Peyer's patch (tissue), 4 donors: ENCODE measurements around the gene NBEAL2. TPM values are rescaled to one million over a fixed set of nuclear protein-coding genes. Genes with fewer than 3 reads are reported as not detected.
A peak's percentile ranks its signal among the peaks of the same experiment; 100 is the strongest.

Experiments
- DNase-seq, 3 donors: peaks; one replicate each; pipeline ENCODE4 v3.0.0-alpha.2; 2017 to 2019
- H3K27ac ChIP-seq, 4 donors: fragments of 200-600 bp; sonication (generic); one replicate each; pipeline ENCODE4 v1.5.1; 2016 to 2019
- H3K27me3 ChIP-seq, 2 donors: fragments of 200-600 bp; sonication (generic); one replicate each; pipeline ENCODE4 v1.5.1; 2019
- H3K36me3 ChIP-seq, 3 donors: fragments of 200-600 bp; sonication (generic); one replicate each; pipeline ENCODE4 v1.5.1; 2016 to 2019
- H3K4me1 ChIP-seq, 4 donors: fragments of 200-600 bp; sonication (generic); one replicate each; pipeline ENCODE4 v1.5.1; 2016 to 2019
- H3K4me3 ChIP-seq, 4 donors: fragments of 200-600 bp; sonication (generic); 1 replicate in 3 of 4; 2 replicates in 1 of 4; pipeline ENCODE4 v1.5.1; 2016 to 2019; ENCODE audit warnings: mild to moderate bottlenecking in 1 of 4
- H3K9me3 ChIP-seq, 4 donors: fragments of 200-600 bp; sonication (generic); one replicate each; pipeline ENCODE4 v1.5.1; 2016 to 2019; ENCODE audit warnings: mild to moderate bottlenecking in 1 of 4
- POLR2A ChIP-seq, 2 donors: fragments of 450-650 bp; IDR thresholded peaks; one replicate each; pipeline ENCODE4 v1.5.1; 2017; ENCODE audit warnings: antibody characterized with exemption in 2 of 2, mild to moderate bottlenecking in 2 of 2, moderate library complexity in 2 of 2
- total RNA-seq, 4 donors: library from RNA; depleted of rRNA; stranded (reverse); fragments of >200 nt; gene quantifications; one replicate each; pipeline ENCODE4 v1.1.0, GENCODE V29; 2016
- TF ChIP-seq, protein P1 (sequence below), 6 experiments: fragments of 450-650 bp in 4 of 6; fragments of 200-600 bp in 2 of 6; sonication (generic) in 1 of 6; IDR thresholded peaks; one replicate each; pipeline ENCODE4 v1.5.1; 2017 to 2019; ENCODE audit warnings: antibody characterized with exemption in 6 of 6, mild to moderate bottlenecking in 3 of 6, moderate library complexity in 1 of 6

NBEAL2 gene
- total RNA-seq, 4 donors from 2014 or later: 111 to 304 (median 229) TPM

DNA sequence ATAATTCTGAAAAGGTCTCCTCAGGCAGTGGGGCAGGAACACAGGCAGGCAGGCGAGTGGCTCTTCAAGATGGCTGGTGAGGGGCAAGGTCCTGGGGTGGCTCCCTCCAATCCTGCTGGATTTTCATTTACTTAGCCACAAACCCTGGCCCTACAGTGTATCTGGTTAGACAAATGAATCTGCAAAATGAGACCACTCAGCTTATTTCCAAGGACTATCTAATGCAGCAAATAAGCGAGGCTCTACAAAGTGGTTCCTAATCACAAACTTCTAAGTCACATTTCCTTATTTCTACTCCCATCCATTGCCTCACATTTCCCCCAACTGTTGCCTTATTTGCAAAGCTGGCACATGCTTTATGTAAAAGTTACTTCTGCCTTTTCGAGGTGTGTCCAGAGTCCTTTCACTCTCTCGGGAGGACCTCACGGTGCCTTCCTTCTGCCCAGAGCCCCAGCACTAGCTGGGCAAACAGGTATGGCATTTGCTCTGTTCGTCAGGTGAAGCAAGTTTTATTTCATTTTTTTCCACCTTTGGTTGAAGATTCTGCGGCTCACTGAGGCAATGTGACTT is 43.4 kb upstream of the NBEAL2 start:
- Histone ChIP-seq H3K27ac (peak overlapping the region in 3 of 4 donors; percentile 50 to 79 (median 77)), H3K4me1 (peaks cover 23 to 85% (median 35%) of the 10 kb centered on the region in 4 donors), H3K27me3 (no peaks in the 10 kb centered on the region), H3K9me3 (no peaks in the 10 kb centered on the region), H3K36me3 (peaks cover 0 to 29% (median 0%) of the 10 kb centered on the region in 3 donors), H3K4me3 (no peak overlapping the region)
- DNase-seq: peak in 1 of 3 donors; percentile 45
- TF ChIP-seq, protein P1, sequence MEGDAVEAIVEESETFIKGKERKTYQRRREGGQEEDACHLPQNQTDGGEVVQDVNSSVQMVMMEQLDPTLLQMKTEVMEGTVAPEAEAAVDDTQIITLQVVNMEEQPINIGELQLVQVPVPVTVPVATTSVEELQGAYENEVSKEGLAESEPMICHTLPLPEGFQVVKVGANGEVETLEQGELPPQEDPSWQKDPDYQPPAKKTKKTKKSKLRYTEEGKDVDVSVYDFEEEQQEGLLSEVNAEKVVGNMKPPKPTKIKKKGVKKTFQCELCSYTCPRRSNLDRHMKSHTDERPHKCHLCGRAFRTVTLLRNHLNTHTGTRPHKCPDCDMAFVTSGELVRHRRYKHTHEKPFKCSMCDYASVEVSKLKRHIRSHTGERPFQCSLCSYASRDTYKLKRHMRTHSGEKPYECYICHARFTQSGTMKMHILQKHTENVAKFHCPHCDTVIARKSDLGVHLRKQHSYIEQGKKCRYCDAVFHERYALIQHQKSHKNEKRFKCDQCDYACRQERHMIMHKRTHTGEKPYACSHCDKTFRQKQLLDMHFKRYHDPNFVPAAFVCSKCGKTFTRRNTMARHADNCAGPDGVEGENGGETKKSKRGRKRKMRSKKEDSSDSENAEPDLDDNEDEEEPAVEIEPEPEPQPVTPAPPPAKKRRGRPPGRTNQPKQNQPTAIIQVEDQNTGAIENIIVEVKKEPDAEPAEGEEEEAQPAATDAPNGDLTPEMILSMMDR (IDR thresholded peaks at IDR 0.05): no peak
- no peak for TF ChIP-seq POLR2A (IDR thresholded peaks at IDR 0.05)

DNA sequence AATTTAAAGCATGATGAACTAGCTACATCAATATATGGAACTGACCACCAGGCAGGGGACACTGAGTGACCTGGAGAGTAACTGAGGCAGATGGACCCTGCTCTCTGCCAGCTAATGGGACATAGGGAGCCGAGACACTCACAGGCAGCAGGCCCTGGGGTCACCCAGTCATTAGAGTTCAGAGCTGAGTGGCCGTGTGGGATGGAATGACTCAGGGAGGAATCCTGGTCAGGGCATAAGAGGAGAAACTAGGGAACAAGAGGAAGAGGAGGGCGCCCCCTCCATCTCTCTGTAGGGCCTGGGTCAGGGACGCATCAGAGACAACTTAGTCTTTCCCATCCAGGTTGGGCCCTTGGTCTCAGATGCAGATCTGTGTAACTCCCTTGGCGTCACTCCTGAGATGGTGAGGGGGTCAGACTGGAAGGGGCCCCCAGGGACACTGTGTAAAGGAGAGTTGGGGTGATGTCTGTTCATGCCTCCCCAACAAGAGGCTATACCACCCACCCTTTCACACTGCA is 42.7 kb upstream of the NBEAL2 start:
- TF ChIP-seq, protein P1 (IDR thresholded peaks at IDR 0.05): no peak
- TF ChIP-seq POLR2A (IDR thresholded peaks at IDR 0.05): no peak
- DNase-seq: peak in 1 of 3 donors; percentile 15
- H3K36me3 ChIP-seq: peaks cover 0 to 29% (median 0%) of the 10 kb centered on the region in 3 donors
- peak overlapping the region in 1 of 4 donors; percentile 77 for H3K27ac ChIP-seq
- H3K9me3 ChIP-seq: no peaks in the 10 kb centered on the region
- H3K4me3 ChIP-seq: no peak overlapping the region
- no peaks in the 10 kb centered on the region for H3K27me3 ChIP-seq
- H3K4me1 ChIP-seq: peaks cover 18 to 84% (median 30%) of the 10 kb centered on the region in 4 donors

DNA sequence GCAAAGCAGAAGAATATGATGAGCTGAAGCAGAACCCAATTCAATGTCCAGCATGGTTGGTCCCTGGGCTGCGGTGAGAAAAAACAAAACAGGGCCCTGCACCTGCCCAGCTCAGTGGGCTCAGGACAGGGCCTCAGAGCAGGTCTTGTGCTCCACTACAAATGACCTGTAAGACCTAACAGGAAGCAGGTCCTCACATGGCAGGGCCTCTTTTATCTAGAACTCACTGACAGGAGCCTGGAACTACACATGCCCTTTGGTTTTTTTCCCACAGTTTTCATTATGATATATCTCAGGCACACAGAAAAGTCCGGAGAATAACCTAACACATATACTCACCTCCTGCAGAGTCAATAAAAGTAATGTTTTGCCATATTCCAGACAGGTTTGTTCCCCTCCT is 41.3 kb upstream of the NBEAL2 start:
- H3K4me3 ChIP-seq: no peak overlapping the region
- H3K9me3 ChIP-seq: no peaks in the 10 kb centered on the region
- no peaks in the 10 kb centered on the region for H3K27me3 ChIP-seq
- peaks cover 6 to 84% (median 21%) of the 10 kb centered on the region in 4 donors for H3K4me1 ChIP-seq
- H3K36me3 ChIP-seq: peaks cover 0 to 29% (median 0%) of the 10 kb centered on the region in 3 donors
- TF ChIP-seq, protein P1 (IDR thresholded peaks at IDR 0.05): no peak
- TF ChIP-seq POLR2A (IDR thresholded peaks at IDR 0.05): no peak
- H3K27ac ChIP-seq: no peak overlapping the region
- peak in 1 of 3 donors; percentile 22 for DNase-seq

DNA sequence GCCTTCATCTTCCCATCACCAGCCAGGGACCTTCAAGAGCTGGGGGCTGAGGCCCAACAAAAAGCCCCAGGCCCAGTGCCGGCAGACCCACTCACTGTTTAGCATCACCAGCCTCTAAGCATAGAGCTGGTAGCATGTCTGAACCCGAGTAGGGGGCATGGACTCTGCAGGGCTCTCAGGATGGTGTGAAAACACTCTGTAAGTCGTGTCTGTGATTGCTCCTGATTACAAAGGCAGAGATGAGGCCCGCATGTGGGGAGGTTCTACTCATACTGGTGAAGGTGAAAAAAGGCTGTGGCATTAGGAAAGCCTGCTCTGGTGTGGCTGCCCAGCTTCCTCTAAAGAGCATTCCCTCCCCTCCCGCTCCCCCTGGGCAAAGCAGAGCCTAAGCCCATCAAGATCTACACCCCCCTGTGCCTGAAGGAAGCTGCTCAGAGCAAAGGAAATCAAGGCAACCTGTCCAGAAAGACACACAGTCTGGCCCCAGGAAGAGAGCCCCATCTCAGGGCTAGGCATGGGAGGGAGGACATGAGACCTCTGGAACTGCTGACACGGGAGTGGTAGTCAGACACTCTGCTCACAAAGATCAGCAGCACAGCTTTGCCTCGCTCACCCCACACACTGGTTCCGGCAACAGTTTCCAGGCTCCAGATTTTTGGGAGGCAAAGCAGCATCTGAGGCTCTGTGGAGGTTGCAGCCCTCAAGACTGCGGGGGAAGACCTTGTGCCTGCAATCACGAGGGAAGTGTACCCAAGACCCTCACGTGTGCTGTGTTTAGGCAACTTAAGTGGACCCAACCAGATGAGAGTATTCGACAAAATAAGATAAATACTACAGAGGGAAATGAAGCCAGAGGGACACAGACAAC is 39.7 kb upstream of the NBEAL2 start:
- Histone ChIP-seq H3K4me1 (peaks cover 3 to 84% (median 20%) of the 10 kb centered on the region in 4 donors), H3K27ac (peak overlapping the region in 2 of 4 donors; percentile 3 to 60), H3K36me3 (peaks cover 0 to 29% (median 0%) of the 10 kb centered on the region in 3 donors), H3K9me3 (no peaks in the 10 kb centered on the region), H3K27me3 (no peaks in the 10 kb centered on the region), H3K4me3 (no peak overlapping the region)
- DNase-seq: peak in 1 of 3 donors; percentile 39
- TF ChIP-seq, protein P1 (IDR thresholded peaks at IDR 0.05): no peak
- TF ChIP-seq POLR2A (IDR thresholded peaks at IDR 0.05): no peak

DNA sequence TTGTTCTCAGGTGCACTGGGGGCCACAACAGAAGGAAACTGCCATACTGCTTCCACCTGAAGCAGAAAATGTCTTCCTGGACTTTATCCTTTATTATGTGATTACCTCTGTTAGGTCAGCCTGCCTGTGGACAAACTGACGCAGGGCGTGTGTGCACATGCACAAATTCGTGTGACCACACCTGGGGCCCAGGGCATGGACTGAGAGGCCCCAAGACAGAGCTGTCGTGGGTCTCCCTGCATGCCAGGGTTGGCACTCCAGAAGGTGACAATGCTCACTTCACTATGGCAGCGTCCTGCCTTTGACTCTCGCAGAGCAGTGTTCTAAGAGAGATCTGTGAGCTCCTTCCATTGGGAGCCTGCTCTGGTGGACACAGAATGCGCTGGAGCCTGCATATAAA is 37.4 kb upstream of the NBEAL2 start:
- TF ChIP-seq POLR2A (IDR thresholded peaks at IDR 0.05): peak in 1 of 2 donors; percentile 37
- TF ChIP-seq, protein P1 (IDR thresholded peaks at IDR 0.05): no peak
- H3K36me3 ChIP-seq: peaks cover 0 to 29% (median 0%) of the 10 kb centered on the region in 3 donors
- H3K27ac ChIP-seq: peak overlapping the region in 3 of 4 donors; percentile 81 to 91 (median 90)
- H3K4me3 ChIP-seq: no peak overlapping the region
- DNase-seq: peak in 2 of 3 donors; percentile 68 to 75
- H3K27me3 ChIP-seq: no peaks in the 10 kb centered on the region
- H3K9me3 ChIP-seq: no peaks in the 10 kb centered on the region
- H3K4me1 ChIP-seq: peaks cover 3 to 86% (median 28%) of the 10 kb centered on the region in 4 donors
